DOHH2 (cell line): ENCODE results near the gene CBL.

Experiments
- EZH2phosphoT487 ChIP-seq: fragments of 200-600 bp; sonication (generic); IDR thresholded peaks from 2 replicates; pipeline ENCODE4 v1.6.1; 2017; ENCODE audit warnings: borderline replicate concordance, mild to moderate bottlenecking, antibody characterized with exemption, low read length, moderate library complexity, mixed read lengths
- TF ChIP-seq, protein P1 (sequence below): fragments of 200-600 bp; sonication (generic); IDR thresholded peaks from one replicate; pipeline ENCODE4 v1.5.1; 2014; ENCODE audit warnings: antibody characterized with exemption, mild to moderate bottlenecking, low read depth, low read length; ENCODE audit not compliant: poor library complexity, severe bottlenecking

DNA sequence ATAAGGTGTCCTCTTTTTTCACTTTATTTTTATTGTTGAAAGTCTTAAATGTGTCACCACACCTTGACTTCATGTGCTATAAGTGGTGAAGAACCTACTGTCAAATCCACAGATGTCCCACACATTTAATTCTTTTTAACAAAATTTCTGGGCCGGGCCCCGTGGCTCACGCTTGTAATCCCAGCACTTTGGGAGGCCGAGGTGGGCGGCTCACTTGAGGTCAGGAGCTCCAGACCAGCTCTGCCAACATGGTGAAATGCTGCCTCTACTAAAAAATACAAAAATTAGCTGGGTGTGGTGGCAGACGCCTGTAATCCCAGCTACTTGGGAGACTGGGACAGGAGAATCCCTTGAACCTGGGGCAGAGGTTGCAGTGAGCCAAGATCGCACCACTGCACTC, 3.0 kb downstream of the CBL start:
- TF ChIP-seq, protein P1, sequence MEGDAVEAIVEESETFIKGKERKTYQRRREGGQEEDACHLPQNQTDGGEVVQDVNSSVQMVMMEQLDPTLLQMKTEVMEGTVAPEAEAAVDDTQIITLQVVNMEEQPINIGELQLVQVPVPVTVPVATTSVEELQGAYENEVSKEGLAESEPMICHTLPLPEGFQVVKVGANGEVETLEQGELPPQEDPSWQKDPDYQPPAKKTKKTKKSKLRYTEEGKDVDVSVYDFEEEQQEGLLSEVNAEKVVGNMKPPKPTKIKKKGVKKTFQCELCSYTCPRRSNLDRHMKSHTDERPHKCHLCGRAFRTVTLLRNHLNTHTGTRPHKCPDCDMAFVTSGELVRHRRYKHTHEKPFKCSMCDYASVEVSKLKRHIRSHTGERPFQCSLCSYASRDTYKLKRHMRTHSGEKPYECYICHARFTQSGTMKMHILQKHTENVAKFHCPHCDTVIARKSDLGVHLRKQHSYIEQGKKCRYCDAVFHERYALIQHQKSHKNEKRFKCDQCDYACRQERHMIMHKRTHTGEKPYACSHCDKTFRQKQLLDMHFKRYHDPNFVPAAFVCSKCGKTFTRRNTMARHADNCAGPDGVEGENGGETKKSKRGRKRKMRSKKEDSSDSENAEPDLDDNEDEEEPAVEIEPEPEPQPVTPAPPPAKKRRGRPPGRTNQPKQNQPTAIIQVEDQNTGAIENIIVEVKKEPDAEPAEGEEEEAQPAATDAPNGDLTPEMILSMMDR = no peak
- no peak for TF ChIP-seq EZH2phosphoT487
